Measurements from ENCODE around the gene HCFC1R1.
"Not testable (repeated sequence)": the region's sequence is repeated elsewhere in the genome, so short reads cannot be mapped to it uniquely, and the experiment has no call there.

Gene HCFC1R1

GRCh38 chr16:3057181-3058138 lies 33.7 kb upstream of the HCFC1R1 start:
- no peak for DNase-seq (ENCODE audit: low spot score)

- DNase-seq (ENCODE audit: low spot score), result no peak
These were observed 32.8 kb upstream of the HCFC1R1 start for GRCh38 chr16:3056336-3057180.

DNA sequence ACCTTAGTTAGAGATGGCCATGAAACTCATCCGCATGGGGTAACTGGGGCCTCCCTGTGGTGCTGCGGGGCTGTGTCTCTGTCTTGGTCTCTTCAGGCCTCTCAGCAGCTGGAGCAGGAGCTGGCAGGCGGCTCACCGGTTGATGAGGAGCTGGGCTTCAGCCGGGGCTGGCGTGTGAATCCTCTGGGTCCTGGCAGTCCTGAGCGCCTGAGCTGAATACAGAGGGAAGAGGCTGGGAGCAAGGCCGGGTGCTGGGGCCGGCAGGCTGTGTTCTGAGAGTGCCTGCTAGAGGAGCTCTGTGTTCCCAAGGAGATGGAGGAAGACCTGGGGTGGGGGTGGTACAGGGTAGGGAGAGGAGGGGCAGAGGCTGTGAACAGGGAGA lies 32.0 kb upstream of the HCFC1R1 start:
- not testable (repeated sequence) for DNase-seq (ENCODE audit: low spot score)

GRCh38 chr16:3054965-3055733 lies 31.4 kb upstream of the HCFC1R1 start:
- no peak for DNase-seq (ENCODE audit: low spot score)

DNA sequence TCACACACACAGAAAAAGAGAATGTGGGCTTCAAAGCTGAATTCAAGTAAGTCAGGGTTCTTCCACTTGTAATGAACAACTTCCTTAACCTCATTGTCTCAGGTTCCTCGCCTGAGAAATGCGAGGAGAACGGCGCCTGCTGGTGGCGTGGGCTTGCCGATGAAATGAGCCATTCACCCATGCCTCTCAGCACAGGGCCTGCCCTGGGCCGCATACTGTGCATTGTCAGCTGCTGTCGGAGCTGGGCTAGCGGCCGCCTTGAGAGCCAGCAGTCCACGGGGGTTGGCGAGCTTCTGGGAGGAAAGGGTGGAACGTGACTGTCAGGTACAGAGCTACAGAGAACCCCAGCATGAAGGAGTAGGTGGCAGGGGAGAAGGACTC lies 29.6 kb upstream of the HCFC1R1 start:
- not testable (repeated sequence) for DNase-seq (ENCODE audit: low spot score)

DNA sequence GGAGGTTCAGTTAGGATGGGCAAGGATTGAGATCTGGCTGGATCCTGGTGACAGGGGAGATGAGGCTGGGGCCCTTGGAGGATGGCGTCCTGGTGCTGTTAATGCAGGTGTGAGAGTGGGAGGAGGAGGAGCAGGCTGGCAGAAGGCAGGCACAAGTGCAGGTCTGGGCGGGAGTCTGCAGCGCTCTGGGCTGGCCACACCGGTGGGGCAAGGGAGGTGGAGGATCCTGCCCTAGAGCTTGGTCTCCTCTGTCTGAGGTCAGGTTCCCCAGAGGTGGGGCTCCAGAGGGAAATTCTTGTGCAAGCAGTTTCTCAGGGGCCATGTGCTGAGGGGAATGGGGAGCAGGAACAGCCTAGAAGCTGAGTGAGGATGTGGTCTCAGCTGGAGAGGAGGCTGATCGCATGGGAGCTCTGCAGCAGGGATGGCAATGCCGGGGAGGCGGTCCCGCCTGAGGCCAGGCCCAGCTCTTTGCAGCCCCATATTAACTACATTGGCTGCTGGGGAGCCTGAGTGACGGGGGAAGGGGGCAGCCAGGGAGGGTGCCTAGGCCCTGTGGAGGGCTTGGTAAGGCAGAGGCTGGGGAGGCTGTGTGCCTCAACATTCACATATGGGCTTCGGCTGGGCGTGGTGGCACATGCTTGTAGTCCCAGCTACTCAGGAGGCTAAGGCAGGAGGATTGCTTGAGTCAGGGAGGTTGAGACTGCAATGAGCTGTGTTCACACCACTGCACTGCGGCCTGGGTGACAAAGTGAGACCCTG lies 29.0 kb upstream of the HCFC1R1 start:
- not testable (repeated sequence) for DNase-seq (ENCODE audit: low spot score)

DNA sequence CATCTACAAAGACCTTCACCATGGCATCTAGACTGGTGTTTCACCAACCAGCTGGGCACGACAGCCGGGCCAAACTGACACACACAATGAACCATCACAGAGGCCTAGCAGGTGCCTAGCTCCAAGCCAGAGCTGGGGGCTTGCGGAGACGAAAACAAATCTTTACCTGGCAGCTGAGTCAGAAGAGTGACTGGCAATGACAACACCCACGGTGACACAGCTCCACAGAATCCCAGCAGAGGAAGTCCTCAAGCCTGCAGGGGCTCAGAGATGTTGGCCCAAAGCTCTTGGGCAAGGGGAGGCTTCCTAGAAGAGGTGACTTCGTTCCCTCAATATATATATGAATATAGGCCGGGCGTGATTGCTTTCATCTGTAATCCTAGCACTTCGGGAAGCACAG lies 27.8 kb upstream of the HCFC1R1 start:
- no peak for DNase-seq (ENCODE audit: low spot score)

DNA sequence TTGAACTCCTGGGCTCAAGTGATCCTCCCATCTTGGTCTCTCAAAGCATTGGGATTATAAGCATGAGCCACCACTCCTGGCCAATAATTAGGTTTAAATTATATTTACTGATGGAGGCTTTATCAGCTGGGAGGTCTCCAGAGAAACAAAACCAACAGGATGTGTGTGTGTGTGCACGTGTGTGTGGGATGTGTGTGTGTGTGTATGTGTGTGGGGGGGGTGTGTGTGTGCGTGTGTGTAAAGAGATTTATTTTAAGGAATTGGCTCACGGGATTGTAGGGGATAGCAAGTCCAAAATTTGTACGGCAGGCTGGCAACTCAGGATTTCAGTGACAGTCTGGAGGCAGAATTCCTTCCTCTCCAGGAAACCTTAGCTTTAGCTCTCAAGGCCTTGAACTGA lies 27.3 kb upstream of the HCFC1R1 start:
- DNase-seq (ENCODE audit: low spot score), result no peak

GRCh38 chr16:3050487-3050886 lies 26.7 kb upstream of the HCFC1R1 start:
- DNase-seq (ENCODE audit: low spot score), result no peak

GRCh38 chr16:3049921-3050481 lies 26.3 kb upstream of the HCFC1R1 start:
- DNase-seq (ENCODE audit: low spot score), result no peak

DNA sequence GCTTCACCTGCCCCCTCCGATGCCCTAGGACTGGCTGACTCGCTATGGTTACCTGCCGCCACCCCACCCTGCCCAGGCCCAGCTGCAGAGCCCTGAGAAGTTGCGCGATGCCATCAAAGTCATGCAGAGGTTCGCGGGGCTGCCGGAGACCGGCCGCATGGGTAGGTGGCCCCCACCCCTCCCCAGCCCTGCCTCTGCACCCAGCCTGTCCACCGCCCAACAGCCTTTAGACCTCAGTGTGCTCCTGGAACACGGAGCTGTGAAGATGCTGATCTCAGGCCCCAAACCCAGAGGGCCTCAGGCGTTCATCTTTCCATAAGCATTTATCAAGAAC lies 23.6 kb upstream of the HCFC1R1 start:
- no peak for DNase-seq (ENCODE audit: low spot score)

DNA sequence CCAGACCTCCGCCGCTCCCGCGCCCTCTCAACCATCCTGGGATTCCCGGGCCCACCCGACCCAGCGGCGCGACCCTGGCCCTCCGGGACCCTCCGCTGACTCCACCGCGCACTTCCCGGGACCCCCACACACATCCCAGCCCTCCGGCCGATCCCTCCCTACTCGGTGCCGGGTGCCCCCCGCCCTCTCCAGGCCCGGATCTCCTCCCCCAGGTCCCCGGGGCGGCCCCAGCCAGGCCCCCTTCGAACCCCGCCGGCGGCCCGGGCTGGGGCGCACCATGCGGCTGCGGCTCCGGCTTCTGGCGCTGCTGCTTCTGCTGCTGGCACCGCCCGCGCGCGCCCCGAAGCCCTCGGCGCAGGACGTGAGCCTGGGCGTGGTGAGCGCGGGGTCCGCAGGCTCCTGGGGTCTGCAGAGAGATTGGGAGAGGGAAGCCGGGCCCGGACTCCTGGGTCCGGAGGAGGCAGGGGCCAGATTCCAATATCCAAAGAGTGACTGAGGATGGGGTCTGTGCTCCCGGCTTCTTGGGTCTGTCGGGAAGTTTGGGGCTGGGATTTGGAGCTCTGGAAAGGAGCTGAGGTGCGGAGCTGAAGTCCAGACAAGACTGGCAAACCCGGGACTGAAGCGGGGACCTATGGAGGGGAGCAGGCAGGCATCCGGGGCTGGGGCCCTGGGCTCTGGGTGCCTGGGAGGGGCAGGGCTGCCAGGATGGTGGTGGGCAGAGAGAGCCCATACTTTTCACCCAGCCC lies 23.1 kb upstream of the HCFC1R1 start:
- DNase-seq (ENCODE audit: low spot score), result no peak

DNA sequence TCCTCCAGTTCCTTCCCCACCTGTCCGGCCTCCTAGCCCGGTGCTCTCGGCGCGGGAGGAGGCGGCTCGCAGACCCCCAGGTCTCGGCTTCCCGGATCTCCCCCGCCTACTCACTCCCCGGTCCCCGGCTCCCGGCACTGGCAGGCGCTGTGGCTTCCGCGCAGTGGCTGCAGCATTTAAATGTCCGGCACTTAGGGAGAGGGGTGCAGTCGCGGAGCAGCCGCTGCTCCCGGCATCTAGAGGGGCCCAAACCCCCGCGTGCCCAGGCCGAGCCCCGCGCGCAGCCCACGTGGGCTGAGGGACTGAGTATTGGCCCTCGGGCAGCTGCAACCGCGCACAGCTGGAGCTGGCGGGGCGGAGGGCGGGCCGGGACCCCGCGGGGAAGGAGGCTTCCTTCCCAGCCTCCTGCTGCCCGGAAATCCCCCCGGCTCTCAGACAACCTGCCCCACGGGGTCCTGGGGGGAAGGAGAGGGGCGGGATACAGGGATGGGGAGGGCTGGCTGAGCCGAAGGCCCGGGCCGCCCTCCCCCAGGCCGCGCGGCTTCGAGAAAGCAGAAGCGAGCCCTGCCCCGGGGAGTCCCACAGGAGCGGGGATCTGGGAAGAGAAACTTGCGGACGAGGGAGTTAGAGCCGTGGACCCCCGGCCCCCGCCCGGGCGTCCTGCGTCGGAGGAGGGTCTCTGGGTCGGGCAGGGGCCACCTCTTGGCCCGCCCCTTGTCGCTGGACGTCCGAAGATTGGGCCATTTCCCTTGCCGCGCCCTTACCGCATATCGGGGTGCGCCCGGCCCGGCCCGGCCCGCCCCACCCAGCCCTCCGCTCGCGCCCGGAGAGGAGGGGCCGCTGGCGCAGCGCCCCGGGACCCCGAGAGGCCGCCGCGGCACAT lies 22.3 kb upstream of the HCFC1R1 start, which contains the start of gene MMP25:
Gene MMP25 (plus strand): TSS at position 804 of the 883 bp plus-strand sequence. CDS start 357 bp downstream, outside the sequence.
- DNase-seq (ENCODE audit: low spot score), result no peak

GRCh38 chr16:3044708-3045107 lies 21.0 kb upstream of the HCFC1R1 start:
- DNase-seq (ENCODE audit: low spot score), result no peak

DNA sequence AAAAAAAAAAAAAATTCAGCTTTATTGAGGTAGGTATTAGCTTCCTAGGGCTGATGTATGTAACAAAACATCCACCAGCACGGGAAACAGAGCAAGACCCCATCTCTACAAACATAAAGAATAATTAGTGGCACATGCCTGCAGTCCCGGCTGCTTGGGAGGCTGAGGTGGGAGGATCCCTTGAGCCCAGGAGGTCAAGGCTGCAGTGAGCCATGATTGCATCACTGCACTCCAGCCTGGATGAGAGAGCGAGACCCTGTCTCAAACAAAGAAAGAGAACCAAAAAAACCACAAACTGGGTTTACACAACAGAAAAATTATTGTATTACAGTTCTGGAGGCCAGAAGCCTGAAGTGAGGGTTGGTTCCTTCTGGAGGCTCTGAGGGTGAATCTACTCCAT lies 18.6 kb upstream of the HCFC1R1 start:
- no peak for DNase-seq (ENCODE audit: low spot score)

DNA sequence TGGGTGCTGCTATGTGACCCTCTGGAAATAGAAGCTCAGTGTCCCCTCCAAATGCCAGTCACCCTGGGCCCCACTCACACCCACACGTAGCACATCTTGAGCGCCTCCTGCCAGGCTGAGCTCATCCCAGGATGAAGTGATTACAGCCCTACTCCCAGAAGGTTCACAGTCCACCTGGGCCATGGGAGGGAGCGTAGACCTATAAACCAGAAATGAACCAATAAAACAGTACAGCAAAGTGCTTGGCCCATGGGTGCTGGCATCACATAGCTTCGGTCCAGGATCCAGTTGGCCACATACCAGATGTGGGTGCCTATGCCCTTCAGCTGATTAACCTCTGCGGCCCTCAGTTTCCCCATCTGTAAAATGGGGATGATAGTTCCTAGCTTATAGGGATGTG lies 15.2 kb upstream of the HCFC1R1 start:
- DNase-seq (ENCODE audit: low spot score), result no peak

- DNase-seq (ENCODE audit: low spot score), result no peak
These were observed 14.5 kb upstream of the HCFC1R1 start for GRCh38 chr16:3038256-3038655.

- no peak for DNase-seq (ENCODE audit: low spot score)
These were observed 13.1 kb upstream of the HCFC1R1 start, which contains the start of gene BICDL2 for GRCh38 chr16:3036726-3037315. TSS of gene BICDL2 (minus strand) at chr16:3036944. CDS start at chr16:3035496, 1,448 bp downstream.

All from kidney capillary endothelial cell (primary cell).